ENCODE results near the gene NDUFC2.
"Not testable (repeated sequence)": the region's sequence is repeated elsewhere in the genome, so short reads cannot be mapped to it uniquely, and the experiment has no call there.

Gene NDUFC2

GRCh38 chr11:78054971-78055370 is 24.7 kb downstream of the NDUFC2 start:
- no peak for DNase-seq (ENCODE audit: low read depth)

DNA sequence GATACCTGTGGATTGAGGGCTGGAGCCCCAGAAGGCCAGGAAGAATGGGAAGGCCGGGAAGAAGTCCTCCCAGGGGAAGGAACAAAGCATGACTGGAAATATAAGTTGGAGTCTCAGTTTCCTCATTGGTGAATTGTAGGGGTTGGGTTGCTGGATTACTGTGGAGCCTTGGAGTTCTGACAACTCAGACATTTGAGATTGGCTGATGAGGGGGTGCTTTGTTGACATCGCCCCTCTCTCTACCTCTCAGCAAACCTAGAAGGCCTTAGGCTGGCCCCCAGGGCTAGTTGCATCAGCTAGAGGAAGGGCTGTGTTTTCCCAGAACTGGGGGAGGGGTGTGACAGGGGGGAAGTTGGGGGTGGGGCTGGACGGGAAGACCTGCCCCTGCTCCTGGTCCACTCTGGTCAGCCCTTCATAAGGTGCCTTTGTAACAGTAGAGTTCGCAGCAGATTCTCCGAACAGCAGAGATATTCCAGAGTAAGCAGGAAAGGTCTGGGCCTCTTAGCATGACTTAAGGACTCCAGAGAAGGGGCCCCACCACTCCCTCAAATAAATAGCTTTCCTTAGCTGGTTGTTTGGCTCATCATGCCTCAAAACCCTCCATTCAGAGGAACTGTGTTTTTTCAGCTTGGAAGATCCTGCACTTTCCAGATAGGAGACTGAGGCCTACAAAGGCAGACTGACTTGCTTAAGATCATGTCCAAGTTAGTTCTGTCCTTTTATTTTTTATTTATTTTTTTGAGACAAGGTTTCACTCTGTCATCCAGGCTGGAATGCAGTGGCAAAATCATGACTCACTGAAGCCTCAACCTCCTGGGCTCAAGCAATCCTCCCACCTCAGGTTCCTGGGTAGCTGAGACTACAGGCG is 28.5 kb downstream of the NDUFC2 start:
- no peak for DNase-seq (ENCODE audit: low read depth)

- no peak for DNase-seq (ENCODE audit: low read depth)
These were observed 30.3 kb downstream of the NDUFC2 start for GRCh38 chr11:78049348-78049747.

DNA sequence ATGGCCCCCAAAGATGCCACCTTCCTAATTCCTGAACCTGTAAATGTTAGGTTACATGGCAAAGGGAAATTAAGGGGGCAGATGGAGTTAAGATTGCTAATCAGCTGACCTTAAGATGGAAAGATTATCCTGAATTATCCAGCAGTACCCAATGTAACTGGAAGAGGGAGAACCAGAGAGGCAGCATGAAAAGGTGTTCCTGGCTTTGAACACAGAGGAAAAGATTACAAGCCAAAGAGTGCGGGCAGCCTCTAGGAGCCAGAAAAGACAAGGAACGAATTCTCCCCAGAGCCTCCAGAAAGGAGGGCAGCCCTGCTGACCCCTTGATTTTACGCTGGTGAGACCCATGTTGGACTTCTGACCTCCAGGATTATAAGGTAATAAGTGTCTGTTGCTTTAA is 31.1 kb downstream of the NDUFC2 start:
- no peak for DNase-seq (ENCODE audit: low read depth)

DNA sequence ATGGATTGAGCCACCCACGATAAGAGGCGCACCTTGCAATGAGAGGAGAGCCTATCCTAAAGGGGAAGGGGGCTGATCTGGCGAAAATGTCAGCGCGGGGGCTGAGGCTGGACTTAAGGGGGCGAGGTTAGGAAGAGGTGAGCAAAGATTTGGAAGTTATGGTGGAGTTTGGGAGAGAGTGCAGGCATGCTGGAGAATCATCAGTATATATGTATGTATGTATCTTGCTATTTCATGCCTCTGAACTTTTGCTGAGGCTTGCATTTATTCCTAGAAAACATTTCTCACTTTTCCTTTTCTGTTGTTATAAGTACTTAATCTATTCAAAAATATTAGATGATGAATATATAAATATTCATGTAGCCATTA is 33.2 kb downstream of the NDUFC2 start:
- no peak for DNase-seq (ENCODE audit: low read depth)

DNA sequence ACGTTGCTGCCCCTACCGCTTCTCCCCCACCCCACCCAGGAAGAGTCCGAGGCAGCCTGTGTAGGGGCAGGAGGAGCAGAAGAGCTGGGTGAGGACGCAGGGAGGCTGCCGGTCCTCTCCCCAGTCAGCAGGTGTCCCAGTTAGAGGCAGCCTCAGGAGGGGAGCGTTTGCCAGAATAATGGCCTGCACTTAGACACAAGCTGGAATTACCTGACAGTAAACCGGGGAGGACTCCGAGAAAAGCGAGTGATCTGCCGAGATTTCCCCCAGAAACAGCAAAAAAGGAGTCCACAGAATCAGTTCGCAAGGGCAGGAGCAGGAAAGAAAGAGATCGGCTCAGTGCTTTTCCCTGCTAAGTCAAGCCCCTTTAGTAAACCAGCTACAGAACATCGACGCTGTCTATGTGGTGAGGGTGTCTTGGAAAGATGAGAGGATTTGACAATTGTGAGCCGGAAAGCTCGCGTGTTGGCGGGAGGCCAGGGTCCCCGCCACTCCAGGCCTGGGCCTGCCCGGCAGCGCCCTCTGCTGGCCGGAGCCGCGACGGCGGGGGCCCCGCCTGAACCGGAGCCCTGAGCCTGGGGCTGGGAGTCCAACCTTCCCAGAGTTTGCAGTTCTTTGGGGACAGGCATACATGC is 33.7 kb downstream of the NDUFC2 start:
- peak; percentile 77 for DNase-seq (ENCODE audit: low read depth)

DNA sequence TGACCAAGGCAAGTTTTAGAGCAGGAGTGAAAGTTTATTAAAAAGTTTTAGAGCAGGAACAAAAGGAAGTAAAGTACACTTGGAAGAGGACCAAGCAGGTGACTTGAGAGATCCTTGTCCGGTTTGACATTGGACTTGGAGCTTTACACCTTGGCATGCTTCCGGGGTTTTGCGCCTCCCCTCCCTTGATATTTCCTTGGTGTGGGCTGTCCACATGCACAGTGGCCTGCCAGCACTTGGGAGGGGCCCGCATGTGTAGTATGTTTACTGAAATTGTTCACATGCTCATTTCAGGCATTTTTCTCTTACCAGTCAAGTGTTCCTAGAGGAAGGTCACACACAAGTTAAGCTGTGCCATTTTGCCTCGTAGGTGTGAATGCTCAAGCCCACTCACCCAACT is 35.0 kb downstream of the NDUFC2 start:
- DNase-seq (ENCODE audit: low read depth) = no peak

DNA sequence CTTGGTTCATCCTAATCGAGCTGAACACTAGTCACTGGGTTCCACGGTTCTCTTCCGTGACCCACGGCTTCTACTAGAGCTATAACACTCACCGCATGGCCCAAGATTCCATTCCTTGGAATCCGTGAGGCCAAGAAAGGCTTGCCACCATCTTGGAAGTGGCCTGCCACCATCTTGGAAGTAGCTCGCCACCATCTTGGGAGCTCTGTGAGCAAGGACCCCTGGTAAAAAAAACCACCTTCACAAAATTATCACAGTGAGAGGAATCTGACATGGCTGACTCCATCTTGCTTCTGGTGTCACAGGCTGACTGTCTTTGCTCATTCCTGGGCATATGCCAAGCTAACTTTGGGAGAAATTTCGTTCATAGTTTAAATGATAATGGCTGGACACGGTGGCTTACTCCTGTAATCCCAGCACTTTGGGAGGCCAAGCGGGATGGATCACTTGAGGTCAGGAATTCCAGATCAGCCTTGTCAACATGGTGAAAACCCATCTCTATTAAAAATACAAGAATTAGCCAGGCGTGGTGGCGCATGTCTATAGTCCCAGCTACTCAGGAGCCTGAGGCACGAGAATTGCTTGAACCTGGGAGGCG is 37.7 kb downstream of the NDUFC2 start:
- DNase-seq (ENCODE audit: low read depth) = no peak

GRCh38 chr11:78041380-78041719 is 38.3 kb downstream of the NDUFC2 start:
- DNase-seq (ENCODE audit: low read depth) = not testable (repeated sequence)

DNA sequence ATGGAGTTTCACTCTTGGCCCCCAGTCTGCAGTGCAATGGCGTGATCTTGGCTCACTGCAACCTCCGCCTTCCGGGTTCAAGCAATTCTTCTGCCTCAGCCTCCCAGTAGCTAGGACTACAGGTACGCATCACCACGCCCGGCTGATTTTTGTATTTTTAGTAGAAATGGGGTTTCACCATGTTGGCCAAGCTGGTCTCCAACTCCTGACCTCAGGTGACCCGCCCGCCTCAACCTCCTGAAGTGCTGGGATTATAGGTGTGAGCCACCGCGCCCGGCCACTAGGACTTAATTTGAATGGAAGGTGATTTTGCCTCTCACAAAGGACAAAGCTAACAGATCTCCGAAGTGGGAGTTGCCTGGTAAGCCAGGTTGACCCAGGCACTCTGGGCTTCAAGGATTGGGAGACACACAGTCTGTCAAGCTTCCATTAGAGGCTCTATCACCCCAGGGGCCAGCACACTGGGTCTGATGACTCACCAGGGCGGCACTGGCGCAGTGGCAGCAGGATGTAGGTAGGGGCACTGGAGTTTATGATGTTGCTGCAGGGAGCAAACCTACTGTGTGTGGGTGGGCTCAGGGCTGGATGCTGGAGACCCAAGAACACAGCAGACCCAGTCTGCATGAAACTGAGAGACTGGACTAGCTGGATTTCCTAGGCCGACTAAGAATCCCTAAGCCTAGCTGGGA is 38.8 kb downstream of the NDUFC2 start:
- DNase-seq (ENCODE audit: low read depth) = no peak

DNA sequence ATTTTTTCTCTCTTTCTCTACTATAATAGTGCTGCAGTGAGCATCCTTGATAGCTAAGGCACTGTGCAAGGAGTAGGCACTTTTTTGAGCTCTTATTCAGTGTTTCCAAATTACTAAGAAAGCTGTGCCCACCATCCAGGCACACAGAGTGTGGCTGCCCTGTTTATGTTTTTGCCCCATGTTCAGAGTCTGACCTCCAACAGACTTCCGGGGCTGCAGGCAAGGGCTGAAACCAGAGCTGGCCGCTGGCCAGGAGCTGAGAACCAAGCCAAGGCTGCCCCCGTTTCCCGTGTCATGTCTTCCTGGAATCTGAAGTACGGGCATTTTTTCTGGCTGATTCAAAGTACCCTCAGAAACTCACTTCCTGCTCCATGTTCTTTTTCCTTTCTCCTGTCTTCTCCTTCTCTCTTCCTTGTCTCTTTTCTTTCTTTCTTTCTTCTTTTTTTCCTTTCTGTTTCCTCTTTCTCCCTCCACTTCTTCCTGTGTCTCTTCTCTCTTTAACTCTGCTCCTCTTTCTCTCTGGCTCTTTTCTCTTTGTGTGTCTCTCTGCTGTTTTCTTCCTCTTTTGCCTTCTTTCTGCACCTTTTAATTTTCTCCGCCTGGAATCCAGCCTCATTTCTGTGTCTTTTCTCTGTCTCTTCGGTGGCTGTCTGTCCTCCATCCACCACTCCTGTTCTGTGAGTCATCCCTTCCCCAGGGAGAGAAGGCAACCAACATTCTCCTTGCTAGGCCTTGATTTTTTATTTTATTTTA is 39.6 kb downstream of the NDUFC2 start:
- no peak for DNase-seq (ENCODE audit: low read depth)

GRCh38 chr11:78039391-78039918 is 40.2 kb downstream of the NDUFC2 start:
- no peak for DNase-seq (ENCODE audit: low read depth)

GRCh38 chr11:78038697-78039313 is 40.9 kb downstream of the NDUFC2 start:
- no peak for DNase-seq (ENCODE audit: low read depth)

DNA sequence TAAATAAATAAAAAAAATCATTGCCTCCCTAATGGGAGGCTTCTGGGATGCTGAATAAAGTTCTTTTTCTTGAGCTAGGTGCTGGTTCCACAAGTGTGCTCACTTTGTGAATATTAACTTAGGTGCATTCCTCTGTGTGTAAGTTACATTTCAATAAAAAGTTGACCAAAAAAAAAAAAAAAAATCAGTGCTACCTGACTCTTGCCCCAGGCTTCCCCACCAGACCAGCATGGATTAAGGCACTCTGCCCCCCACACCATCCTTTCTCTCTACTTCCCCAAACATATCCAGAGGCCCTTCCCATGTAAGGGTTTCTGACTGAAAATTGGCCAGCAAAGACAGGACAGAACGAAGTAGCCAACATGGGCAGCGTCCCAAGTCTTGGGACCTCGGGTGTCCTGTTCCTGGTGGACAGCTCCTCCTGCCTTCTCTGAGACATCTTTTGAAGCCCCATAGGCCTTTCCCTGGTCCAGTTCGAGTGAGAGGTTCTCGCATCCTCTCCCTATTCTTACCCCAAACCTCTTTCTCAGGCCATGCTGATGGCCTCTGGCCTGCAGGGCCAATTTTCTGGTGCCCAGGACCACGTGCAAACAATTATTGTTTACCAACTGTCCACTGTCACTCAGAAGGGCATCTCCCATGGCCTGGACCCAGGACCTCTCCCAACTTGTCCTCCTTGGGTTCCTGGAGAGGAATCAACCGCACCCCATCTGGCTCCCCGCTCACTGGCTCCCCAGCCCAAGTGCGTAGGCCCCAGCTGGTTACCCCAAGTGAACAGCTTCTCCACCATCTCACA is 41.6 kb downstream of the NDUFC2 start:
- no peak for DNase-seq (ENCODE audit: low read depth)

GRCh38 chr11:78037056-78037455 is 42.6 kb downstream of the NDUFC2 start:
- DNase-seq (ENCODE audit: low read depth) = no peak

- no peak for DNase-seq (ENCODE audit: low read depth)
These were observed 43.3 kb downstream of the NDUFC2 start for GRCh38 chr11:78036313-78036712.

DNA sequence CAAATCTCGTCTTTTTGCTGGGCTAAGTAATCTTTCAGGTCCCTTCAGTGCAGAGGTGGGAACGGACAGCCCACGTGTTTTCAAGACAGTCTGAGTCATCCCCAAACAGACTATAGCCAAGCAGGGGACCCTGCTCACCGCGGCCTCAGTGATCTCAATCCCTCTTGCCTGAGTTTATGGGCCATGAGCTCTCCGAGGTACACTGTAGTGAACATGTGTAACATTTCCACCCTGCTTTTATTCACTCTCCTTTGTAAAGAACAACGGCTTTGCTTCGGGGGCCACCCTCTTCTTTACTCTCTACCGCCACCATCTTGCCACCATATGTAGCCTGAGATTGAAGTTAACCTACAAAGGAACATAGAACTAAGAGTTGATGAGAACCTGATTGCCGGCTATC is 45.0 kb downstream of the NDUFC2 start:
- no peak for DNase-seq (ENCODE audit: low read depth)

DNA sequence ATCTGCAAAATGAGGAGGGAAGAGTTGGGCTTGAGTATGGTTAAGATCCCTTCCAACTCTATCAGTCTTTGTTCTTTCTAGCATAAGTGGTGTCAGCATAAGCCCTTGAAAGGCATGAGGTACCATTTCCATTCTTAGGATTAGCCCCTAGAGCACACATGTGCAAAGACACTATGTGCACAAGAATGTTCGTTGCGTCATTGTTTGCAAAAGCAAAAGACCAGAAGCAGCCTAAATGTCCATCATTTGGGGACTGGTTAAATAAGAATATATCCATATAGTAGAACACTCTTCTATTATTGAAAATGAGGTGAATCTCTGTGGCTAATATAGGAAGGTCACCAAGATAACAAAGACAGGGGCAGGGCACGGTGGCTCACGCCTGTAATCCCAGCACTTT is 46.6 kb downstream of the NDUFC2 start:
- no peak for DNase-seq (ENCODE audit: low read depth)

- DNase-seq (ENCODE audit: low read depth) = no peak
These were observed 47.6 kb downstream of the NDUFC2 start for GRCh38 chr11:78032090-78032489.

- DNase-seq (ENCODE audit: low read depth) = no peak
These were observed 48.0 kb downstream of the NDUFC2 start for GRCh38 chr11:78031629-78032028.
